HG02623 (cell line): ENCODE measurements around the gene STARD10.
A peak's percentile ranks its signal among the peaks of the same experiment; 100 is the strongest.

Experiments used
- ATAC-seq: cut with Tn5 transposase; IDR thresholded peaks from one replicate; pipeline ENCODE4 v1.9.1; 2021; ENCODE audit warnings: moderate library complexity; ENCODE audit not compliant: unreplicated experiment

The STARD10 gene

DNA sequence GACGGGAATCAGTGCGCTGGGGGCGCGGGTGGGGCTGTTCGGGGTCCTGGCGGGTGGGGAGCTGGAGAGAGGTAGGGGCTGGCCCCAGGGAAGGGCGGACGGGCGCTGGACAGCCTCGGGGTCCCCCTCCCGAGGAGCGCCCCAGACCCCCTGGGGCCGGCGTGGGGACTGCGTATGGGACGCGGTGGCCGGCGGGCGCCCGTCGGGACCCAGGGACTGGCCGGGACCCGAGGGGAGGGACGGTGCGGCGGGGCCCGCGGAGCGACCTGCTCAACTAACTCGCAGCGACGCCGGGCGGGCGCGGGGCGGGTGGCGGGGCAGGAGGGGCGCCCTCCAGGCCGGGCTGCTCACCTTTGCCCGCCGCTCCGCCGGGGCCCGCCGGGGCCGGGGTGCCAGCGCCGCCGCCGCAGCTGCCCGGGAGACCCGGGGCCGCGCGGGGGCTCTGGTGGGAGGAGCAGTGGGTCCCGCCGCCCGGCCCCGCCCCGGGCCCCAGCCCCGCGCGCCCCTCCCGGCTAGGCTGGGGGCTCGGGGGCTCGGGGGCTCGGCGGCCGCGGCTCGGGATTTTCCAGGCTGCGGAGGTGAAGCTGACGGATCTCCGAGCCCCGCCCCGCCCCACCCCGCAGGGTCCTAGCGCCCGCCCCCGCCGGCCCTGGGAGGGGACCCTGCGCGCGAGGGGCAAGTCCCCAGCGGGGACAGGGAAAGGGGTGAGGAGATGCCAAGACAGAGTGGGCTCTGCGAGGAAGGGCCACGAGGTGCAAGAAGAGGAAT, 12.3 kb downstream of the STARD10 start:
- peak; percentile 50 for ATAC-seq

DNA sequence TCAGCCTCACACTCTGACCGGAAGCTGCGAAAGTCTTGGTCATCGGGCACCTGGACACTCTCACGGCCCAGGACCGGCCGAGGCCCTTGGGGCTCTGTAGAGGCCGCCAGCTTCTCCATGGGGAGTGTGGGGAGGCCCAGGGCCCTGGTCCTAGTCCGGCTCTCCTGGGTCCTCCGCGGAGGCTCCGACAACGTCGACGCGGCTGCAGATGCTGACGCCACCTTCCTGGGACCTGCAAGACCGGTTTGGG, 12.9 kb downstream of the STARD10 start:
- no peak for ATAC-seq

GRCh38 chr11:72780296-72781062, 13.4 kb downstream of the STARD10 start:
- no peak for ATAC-seq

DNA sequence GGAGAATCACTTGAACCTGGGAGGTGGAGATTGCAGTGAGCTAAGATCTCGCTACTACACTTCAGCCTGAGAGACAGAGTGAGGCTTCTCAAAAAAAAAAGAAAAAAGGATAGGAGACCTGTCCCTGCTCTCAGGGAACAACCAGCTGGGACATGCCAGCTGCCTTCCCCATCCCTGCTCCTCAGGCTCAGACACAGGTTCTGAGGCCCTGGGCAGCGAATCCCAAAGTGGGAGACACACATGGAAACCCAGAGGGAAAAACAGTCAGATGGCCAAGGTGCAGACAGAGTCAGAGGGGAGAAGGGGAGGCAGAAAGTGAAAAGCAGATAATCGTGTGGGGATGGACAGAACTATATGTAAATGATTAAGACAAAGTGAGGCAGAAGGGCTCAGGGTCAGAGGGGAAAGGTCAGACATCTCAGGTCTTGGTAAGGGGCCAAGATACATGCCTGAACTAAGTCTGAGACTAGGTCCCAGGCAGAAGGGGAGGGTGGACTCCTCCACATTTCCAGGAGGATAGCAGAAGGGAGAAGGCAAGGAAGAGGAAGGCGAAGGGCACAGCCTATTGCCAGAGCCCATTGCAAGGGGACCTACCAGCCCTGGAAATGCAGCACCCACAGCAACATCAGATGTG, 14.2 kb downstream of the STARD10 start:
- no peak for ATAC-seq

- no peak for ATAC-seq
Observed at GRCh38 chr11:72778535-72779494, 15.0 kb downstream of the STARD10 start.

DNA sequence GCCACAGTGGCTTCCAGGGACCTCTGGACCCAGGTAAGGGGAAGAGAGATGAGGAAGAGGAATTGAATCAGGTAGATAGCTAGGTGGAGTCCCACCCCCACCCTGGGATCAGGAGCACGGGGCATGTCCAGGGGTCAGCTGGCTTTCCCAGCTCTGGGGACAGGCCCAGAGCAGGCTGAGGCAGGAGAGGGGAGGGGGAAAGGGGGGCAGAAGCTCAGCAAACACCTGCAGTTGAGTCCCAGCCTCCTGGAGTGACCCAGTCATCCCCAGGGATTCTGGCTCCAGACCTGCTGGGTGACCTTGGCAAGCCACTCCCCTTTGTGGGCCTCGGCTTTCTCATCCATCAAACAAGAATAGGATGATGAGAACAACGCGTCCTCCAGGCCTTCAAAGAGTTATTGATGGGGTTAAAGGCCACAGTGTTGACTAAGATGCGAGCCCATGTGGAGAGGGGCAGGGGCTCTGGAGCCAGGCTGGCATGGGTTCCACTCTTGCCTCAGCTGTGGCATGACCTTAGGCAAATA, 16.0 kb downstream of the STARD10 start:
- ATAC-seq = no peak

DNA sequence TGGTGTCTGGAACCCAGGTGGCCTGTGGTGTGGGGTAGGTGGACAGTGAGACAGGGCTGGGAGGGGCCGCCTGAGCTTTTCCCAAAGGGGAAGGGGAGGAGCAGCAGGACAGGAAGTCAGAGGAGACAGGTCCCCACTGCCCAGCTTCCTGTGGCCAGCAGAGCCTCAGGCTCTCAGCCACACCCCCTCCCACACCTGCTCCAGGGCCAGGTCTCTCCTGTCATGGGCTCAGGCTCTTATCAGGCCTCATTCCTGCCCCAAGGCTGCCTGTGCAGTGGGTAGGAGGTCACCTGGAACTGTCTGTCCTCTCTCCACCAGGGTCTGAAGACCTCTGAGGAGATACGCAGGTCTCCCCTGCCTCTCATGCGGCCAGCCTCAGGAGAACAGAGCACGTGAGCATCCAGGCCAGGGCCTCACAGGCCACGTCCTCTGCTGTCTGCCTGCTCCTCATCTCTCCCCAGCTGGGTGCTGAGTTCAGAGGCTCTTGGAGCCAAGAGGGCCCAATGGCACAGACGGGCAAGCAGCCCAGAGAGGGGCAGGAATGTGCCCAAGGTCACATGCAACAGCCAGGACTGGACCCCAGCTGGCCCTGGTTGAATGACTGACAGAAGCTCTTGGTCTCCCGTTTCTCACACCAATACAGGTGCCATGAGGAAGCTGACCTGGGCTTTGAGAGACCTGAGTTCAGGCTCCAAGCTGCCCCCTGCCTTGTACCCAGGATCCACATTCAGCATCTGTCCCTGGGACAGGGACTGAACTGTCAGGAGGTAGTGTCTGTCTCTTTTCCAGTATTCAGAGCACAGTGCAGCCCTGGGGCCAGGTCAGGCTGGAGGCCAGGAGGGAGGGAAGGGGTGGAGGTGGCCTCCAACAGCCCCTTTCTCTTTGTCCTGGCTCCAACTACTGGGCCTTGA, 16.7 kb downstream of the STARD10 start:
- no peak for ATAC-seq

GRCh38 chr11:72776117-72776843, 17.6 kb downstream of the STARD10 start:
- ATAC-seq = no peak

GRCh38 chr11:72775288-72776110, 18.3 kb downstream of the STARD10 start:
- no peak for ATAC-seq

GRCh38 chr11:72774499-72774898, 19.3 kb downstream of the STARD10 start:
- no peak for ATAC-seq

DNA sequence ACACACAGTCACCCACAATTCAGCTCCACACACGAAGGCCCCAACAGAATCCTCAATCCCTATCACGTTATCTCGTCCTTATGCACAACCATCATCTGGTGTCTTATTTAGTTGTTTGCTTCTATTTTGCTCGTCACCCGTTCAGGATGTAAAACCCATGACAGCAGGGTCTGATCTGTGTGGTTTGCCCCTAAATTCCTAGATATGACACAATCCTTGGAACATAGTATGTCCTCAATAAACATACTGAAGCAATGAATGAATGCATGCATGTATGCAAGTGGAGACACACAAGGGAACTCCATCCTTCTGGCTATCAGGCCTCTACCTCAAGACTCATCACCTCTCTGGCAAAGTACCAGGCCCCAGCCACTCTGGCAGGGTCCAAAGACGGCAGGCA, 20.2 kb downstream of the STARD10 start:
- no peak for ATAC-seq

- no peak for ATAC-seq
Observed at GRCh38 chr11:72773291-72773690, 20.6 kb downstream of the STARD10 start.

DNA sequence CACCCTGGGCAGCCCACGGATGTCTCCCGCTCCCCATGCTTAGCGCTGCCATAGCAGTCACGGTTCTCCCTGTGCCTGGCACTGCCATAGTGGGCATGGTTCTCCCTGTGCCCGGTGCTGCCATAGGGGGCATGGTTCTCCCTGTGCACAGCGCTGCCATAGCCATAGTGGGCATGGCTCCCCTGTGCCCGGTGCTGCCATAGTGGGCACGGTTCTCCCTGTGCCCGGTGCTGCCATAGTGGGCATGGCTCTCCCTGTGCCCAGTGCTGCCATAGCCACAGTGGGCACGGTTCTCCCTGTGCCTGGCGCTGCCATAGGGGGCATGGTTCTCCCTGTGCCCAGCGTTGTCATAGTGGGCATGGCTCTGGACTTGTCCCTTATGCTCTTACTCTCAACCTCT, 21.8 kb downstream of the STARD10 start:
- ATAC-seq = no peak

GRCh38 chr11:72771507-72771906, 22.3 kb downstream of the STARD10 start:
- ATAC-seq = no peak

- no peak for ATAC-seq
Observed at GRCh38 chr11:72770799-72771198, 23.0 kb downstream of the STARD10 start.

DNA sequence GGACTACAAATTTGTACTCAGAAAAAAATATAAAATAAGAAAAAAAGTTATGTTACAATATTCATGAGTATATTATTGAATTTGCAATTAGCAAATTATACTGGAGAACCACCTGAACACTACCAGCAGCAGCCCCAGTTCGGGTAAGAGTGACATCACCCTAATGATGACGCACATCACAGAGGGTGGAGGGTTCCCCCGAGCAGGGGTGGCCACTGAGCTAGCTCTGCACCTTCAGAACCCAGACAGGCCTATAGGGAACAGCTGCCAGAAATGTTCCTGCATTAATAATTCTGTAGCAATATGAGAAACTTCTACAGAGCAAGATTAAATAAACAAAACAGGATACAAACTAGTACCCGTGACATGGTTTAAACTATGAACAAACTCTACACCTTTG, 24.2 kb downstream of the STARD10 start:
- no peak for ATAC-seq

GRCh38 chr11:72768581-72768980, 25.3 kb downstream of the STARD10 start:
- no peak for ATAC-seq
